ENCODE measurements around the gene PPP1R14B. TPM values are rescaled to one million over a fixed set of nuclear protein-coding genes. Genes with fewer than 3 reads are reported as not detected.
A peak's percentile ranks its signal among the peaks of the same experiment; 100 is the strongest.

PPP1R14B gene
- total and polyA plus RNA-seq, 2 of the 13 experiments (the other 11 are each of a cell fraction or from before 2014, with no cell fraction given): 110 to 148 TPM

DNA sequence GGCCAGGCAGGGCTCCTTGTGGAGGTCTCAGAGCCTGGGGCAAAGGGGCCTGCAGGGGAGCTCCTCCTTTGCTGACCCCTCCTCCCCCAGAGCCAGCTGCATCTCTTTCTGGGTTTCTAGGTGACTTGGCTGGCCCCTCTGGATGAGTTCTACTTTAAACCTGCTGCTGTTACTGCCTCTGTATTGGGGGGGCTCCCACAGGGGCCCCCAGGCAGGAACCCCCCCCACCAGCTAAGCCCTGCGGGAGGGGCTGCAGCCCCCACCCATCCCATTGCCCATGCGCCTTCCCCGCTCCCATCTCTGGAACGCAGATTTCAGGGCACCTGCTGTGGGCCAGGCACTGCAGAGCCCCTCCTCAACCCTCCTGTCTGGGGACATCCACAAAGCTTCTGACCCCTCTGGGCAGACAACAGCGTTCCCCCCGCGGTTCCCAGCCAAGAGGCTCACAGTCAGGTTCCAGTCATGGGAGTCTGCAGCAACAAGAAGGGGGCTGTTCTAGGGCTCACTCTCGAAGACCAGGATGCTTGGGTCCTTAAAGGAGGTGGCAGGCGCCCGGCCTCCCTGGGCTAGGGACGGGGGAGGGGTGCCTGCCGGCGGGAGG, 3.8 kb upstream of the PPP1R14B start (continued):
- TF ChIP-seq ZNF281 (CRISPR knock-in tag; IDR thresholded peaks at IDR 0.05; ENCODE audit: borderline replicate concordance) (0 out of 2 replicates have a peak, but pooled peaks have one; percentile 32), ZFP37 (CRISPR knock-in tag; IDR thresholded peaks at IDR 0.05; ENCODE audit: borderline replicate concordance) (no peak), ZMYM2 (CRISPR knock-in tag; IDR thresholded peaks at IDR 0.05) (no peak), TBX3 (IDR thresholded peaks at IDR 0.05; ENCODE audit: borderline replicate concordance) (no peak), ZMYM4 (CRISPR knock-in tag; IDR thresholded peaks at IDR 0.05) (no peak), ZNF501 (CRISPR knock-in tag; IDR thresholded peaks at IDR 0.05) (0 out of 2 replicates have a peak, but pooled peaks have one; percentile 29), AKAP8 (CRISPR knock-in tag; IDR thresholded peaks at IDR 0.05) (no peak), ZNF644 (CRISPR knock-in tag; IDR thresholded peaks at IDR 0.05; ENCODE audit: low read depth) (no peak), AGO1 (IDR thresholded peaks at IDR 0.05; ENCODE audit: low read depth, low read length, poor library complexity, severe bottlenecking) (peak; percentile 37), ZSCAN25 (CRISPR knock-in tag; IDR thresholded peaks at IDR 0.05) (0 out of 2 replicates have a peak, but pooled peaks have one; percentile 13), GTF3A (CRISPR knock-in tag; conservative IDR thresholded peaks at IDR 0.05) (no peak), MLLT10 (CRISPR knock-in tag; IDR thresholded peaks at IDR 0.05) (no peak), THAP9 (CRISPR knock-in tag; IDR thresholded peaks at IDR 0.05; ENCODE audit: borderline replicate concordance) (no peak), ZSCAN29 (CRISPR knock-in tag; conservative IDR thresholded peaks at IDR 0.05) (no peak), ZNF550 (CRISPR knock-in tag; IDR thresholded peaks at IDR 0.05; ENCODE audit: borderline replicate concordance) (no peak), PLSCR1 (CRISPR knock-in tag; IDR thresholded peaks at IDR 0.05; ENCODE audit: borderline replicate concordance) (no peak), ISX (CRISPR knock-in tag; conservative IDR thresholded peaks at IDR 0.05) (no peak), ZNF484 (CRISPR knock-in tag; IDR thresholded peaks at IDR 0.05; ENCODE audit: borderline replicate concordance, low read depth) (no peak), RAD21 (CRISPR knock-in tag; IDR thresholded peaks at IDR 0.05) (no peak), KDM3A (CRISPR knock-in tag; IDR thresholded peaks at IDR 0.05; ENCODE audit: low read depth) (no peak), RARG (CRISPR knock-in tag; IDR thresholded peaks at IDR 0.05; ENCODE audit: low read depth) (no peak)
- TF ChIP-seq, protein P1, sequence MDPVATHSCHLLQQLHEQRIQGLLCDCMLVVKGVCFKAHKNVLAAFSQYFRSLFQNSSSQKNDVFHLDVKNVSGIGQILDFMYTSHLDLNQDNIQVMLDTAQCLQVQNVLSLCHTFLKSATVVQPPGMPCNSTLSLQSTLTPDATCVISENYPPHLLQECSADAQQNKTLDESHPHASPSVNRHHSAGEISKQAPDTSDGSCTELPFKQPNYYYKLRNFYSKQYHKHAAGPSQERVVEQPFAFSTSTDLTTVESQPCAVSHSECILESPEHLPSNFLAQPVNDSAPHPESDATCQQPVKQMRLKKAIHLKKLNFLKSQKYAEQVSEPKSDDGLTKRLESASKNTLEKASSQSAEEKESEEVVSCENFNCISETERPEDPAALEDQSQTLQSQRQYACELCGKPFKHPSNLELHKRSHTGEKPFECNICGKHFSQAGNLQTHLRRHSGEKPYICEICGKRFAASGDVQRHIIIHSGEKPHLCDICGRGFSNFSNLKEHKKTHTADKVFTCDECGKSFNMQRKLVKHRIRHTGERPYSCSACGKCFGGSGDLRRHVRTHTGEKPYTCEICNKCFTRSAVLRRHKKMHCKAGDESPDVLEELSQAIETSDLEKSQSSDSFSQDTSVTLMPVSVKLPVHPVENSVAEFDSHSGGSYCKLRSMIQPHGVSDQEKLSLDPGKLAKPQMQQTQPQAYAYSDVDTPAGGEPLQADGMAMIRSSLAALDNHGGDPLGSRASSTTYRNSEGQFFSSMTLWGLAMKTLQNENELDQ (CRISPR knock-in tag; IDR thresholded peaks at IDR 0.05; ENCODE audit: borderline replicate concordance): no peak

Data from HepG2 (cell line).